Peyer's patch (tissue), 4 donors: ENCODE measurements around the gene NEK4.

Source experiments
- CTCF ChIP-seq, 6 experiments: fragments of 450-650 bp in 4 of 6; fragments of 200-600 bp in 2 of 6; sonication (generic) in 1 of 6; IDR thresholded peaks; one replicate each; pipeline ENCODE4 v1.5.1; 2017 to 2019; ENCODE audit warnings: antibody characterized with exemption in 6 of 6, mild to moderate bottlenecking in 3 of 6, moderate library complexity in 1 of 6
- POLR2A ChIP-seq, 2 donors: fragments of 450-650 bp; IDR thresholded peaks; one replicate each; pipeline ENCODE4 v1.5.1; 2017; ENCODE audit warnings: antibody characterized with exemption in 2 of 2, mild to moderate bottlenecking in 2 of 2, moderate library complexity in 2 of 2

DNA sequence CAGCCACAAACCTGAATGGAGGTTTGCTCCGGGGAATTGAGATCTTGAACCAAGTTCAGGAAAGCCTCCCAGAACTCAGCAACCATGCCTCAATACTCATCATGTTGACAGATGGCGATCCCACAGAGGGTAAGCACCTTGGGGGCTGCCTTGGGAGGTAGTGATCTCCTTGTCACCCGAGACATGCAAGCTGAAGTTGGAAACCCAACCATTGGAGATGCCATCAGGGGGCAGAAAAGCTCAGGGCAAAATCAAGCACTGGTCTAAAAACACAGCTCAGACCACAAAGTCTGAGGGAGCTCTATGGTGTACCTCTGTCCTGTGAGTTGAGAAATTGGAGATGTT is 12.4 kb upstream of the NEK4 start:
- TF ChIP-seq CTCF (IDR thresholded peaks at IDR 0.05) (no peak), POLR2A (IDR thresholded peaks at IDR 0.05) (no peak)
